ENCODE measurements around the gene MYBL2. TPM values are rescaled to one million over a fixed set of nuclear protein-coding genes. Genes with fewer than 3 reads are reported as not detected.
A peak's percentile ranks its signal among the peaks of the same experiment; 100 is the strongest.

The MYBL2 gene
- total and polyA plus RNA-seq, 10 donors: 8.2 to 60.0 (median 28.4) TPM

GRCh38 chr20:43690943-43691598, 24.2 kb downstream of the MYBL2 start:
- intact Hi-C loops (cut with DNase I; ENCODE audit: low total_unique reads): loop anchor here (5.0 kb wide), 2 partner anchors 154 to 244 kb away; no protein-coding TSS in a partner anchor
- no peaks in the 10 kb centered on the region for H3K9me3 ChIP-seq

DNA sequence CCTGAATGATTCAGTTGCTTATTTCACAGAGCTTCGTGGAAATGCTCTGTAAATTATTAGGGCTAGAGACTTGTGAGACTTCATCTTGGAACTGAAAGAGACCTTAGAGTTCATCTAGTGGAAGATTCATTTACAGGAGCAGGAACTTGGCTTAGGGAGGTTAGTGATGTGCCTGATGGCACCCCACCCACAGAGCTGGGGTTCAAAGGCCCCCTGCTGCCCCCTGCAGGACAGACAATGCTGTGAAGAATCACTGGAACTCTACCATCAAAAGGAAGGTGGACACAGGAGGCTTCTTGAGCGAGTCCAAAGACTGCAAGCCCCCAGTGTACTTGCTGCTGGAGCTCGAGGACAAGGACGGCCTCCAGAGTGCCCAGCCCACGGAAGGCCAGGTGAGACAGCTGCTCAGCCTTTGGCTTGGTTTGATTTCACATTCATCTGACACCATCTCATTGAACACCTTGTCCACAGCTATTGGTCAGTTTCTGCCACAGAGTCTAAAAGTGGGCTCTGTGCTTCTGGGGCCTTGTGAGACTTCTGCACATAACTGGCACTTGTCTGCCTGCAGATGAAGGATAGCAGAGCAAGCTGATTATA, 25.1 kb downstream of the MYBL2 start:
- H3K9me3 ChIP-seq: no peaks in the 10 kb centered on the region
- WGBS, 5 donors: 78 to 96% (median 86%) methylated on average over 2 to 5 of the region's 5 CpGs
- no peak overlapping the region for H3K27ac ChIP-seq
- no peak overlapping the region for H3K4me3 ChIP-seq
- no peak for TF ChIP-seq POLR2AphosphoS5 (IDR thresholded peaks at IDR 0.05)
- TF ChIP-seq, protein P1, sequence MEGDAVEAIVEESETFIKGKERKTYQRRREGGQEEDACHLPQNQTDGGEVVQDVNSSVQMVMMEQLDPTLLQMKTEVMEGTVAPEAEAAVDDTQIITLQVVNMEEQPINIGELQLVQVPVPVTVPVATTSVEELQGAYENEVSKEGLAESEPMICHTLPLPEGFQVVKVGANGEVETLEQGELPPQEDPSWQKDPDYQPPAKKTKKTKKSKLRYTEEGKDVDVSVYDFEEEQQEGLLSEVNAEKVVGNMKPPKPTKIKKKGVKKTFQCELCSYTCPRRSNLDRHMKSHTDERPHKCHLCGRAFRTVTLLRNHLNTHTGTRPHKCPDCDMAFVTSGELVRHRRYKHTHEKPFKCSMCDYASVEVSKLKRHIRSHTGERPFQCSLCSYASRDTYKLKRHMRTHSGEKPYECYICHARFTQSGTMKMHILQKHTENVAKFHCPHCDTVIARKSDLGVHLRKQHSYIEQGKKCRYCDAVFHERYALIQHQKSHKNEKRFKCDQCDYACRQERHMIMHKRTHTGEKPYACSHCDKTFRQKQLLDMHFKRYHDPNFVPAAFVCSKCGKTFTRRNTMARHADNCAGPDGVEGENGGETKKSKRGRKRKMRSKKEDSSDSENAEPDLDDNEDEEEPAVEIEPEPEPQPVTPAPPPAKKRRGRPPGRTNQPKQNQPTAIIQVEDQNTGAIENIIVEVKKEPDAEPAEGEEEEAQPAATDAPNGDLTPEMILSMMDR (IDR thresholded peaks at IDR 0.05 in 8 of 11, conservative IDR thresholded peaks at IDR 0.05 in 3 of 11): peak in 10 of 11 experiments; percentile 11 to 74 (median 58)
- H3K27me3 ChIP-seq (replicated peaks in 1 of 7): no peaks in the 10 kb centered on the region
- peak; percentile 87 for DNase-seq
- H3K4me1 ChIP-seq: peaks cover 0 to 5% (median 0%) of the 10 kb centered on the region in 6 donors
- intact Hi-C loops (cut with DNase I; ENCODE audit: low total_unique reads): loop anchor here (5.0 kb wide), 2 partner anchors 155 to 245 kb away; no protein-coding TSS in a partner anchor
- peaks cover 0 to 53% (median 0%) of the 10 kb centered on the region in 6 donors for H3K36me3 ChIP-seq

More at GRCh38 chr20:43690943-43691598, 24.2 kb downstream of the MYBL2 start:
- Histone ChIP-seq H3K36me3 (peaks cover 0 to 56% (median 0%) of the 10 kb centered on the region in 6 donors), H3K27me3 (replicated peaks in 1 of 7) (no peaks in the 10 kb centered on the region), H3K27ac (no peak overlapping the region), H3K4me1 (peaks cover 0 to 5% (median 0%) of the 10 kb centered on the region in 6 donors), H3K4me3 (no peak overlapping the region)
- WGBS, 5 donors: 92 to 97% (median 93%) methylated on average over 9 of the region's 9 CpGs
- TF ChIP-seq POLR2A (IDR thresholded peaks at IDR 0.05) (no peak), POLR2AphosphoS5 (IDR thresholded peaks at IDR 0.05) (no peak)
- TF ChIP-seq, protein P1 (IDR thresholded peaks at IDR 0.05 in 8 of 11, conservative IDR thresholded peaks at IDR 0.05 in 3 of 11): no peak
- DNase-seq: no peak

GRCh38 chr20:43694763-43695162, 27.8 kb downstream of the MYBL2 start:
- TF ChIP-seq POLR2A (IDR thresholded peaks at IDR 0.05) (no peak), POLR2AphosphoS5 (IDR thresholded peaks at IDR 0.05) (no peak)
- TF ChIP-seq, protein P1 (IDR thresholded peaks at IDR 0.05 in 8 of 11, conservative IDR thresholded peaks at IDR 0.05 in 3 of 11): no peak
- Histone ChIP-seq H3K27ac (no peak overlapping the region), H3K9me3 (no peaks in the 10 kb centered on the region), H3K27me3 (replicated peaks in 1 of 7) (no peaks in the 10 kb centered on the region), H3K4me1 (peaks cover 0 to 5% (median 0%) of the 10 kb centered on the region in 6 donors), H3K4me3 (no peak overlapping the region), H3K36me3 (peaks cover 0 to 52% (median under 1%) of the 10 kb centered on the region in 6 donors)
- WGBS, 5 donors: 90 to 100% (median 93%) methylated on average over 3 of the region's 3 CpGs
- DNase-seq: no peak
- intact Hi-C loops (cut with DNase I; ENCODE audit: low total_unique reads): loop anchor here (5.0 kb wide), 2 partner anchors 157 to 247 kb away; no protein-coding TSS in a partner anchor

GRCh38 chr20:43695571-43695970, 28.7 kb downstream of the MYBL2 start:
- H3K9me3 ChIP-seq: no peaks in the 10 kb centered on the region
- intact Hi-C loops (cut with DNase I; ENCODE audit: low total_unique reads): no loop called here

More at GRCh38 chr20:43695571-43695970, 28.7 kb downstream of the MYBL2 start:
- H3K27ac ChIP-seq: no peak overlapping the region
- no peak overlapping the region for H3K4me3 ChIP-seq
- TF ChIP-seq, protein P1 (IDR thresholded peaks at IDR 0.05 in 8 of 11, conservative IDR thresholded peaks at IDR 0.05 in 3 of 11): no peak
- no peak for TF ChIP-seq POLR2AphosphoS5 (IDR thresholded peaks at IDR 0.05)
- no peak for TF ChIP-seq POLR2A (IDR thresholded peaks at IDR 0.05)
- peaks cover 0 to 55% (median 4%) of the 10 kb centered on the region in 6 donors for H3K36me3 ChIP-seq
- 92 to 97% (median 94%) methylated on average over 8 of the region's 8 CpGs for WGBS, 5 donors
- DNase-seq: no peak
- no peaks in the 10 kb centered on the region for H3K27me3 ChIP-seq (replicated peaks in 1 of 7)
- H3K4me1 ChIP-seq: peaks cover 0 to 5% (median 0%) of the 10 kb centered on the region in 6 donors

Measured in spleen (tissue), 11 donors.